ENCODE measurements around the gene ST7L.

Gene ST7L

DNA sequence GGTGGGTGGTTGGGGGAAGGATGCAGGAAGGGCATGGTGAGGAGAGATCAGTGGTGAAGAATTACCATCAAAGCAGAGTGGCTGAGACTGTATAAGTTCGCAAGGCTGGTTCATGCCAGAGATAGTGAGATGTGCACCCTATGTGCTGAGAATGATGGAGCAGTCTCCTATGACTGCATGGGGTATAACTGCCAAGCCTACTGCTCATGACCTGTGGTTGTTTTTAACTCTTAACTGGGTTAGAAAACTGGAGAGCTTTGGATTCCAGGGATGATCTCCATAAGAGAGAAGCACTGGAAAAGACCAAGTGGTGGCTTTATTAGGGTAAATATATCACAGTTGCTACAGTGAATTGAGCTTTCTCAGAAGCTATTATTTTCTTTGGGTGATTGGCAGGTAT is 94.0 kb downstream of the ST7L start:
- intact Hi-C loops (cut with DNase I) = no loop called here
- DNase-seq = no peak

DNA sequence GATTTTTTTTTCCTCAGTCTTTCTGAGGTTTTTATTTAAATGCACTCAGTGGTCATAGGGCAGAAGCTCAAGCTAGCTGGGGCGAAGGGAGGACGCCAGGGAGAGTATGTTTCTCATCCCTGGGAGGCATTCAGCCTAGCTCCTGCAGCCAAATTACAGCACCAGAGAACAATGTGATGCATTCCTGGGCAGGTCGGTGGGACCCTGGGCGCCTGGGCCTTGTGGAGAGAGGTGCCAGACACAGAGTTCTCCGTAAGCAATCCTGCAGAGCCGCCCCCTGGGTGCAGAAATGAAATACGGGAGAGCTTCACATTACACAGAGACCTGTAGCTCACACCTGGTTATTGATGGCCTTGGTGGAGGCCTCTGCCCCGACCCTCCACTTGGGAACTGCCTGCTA is 94.7 kb downstream of the ST7L start:
- DNase-seq = no peak
- intact Hi-C loops (cut with DNase I) = no loop called here

DNA sequence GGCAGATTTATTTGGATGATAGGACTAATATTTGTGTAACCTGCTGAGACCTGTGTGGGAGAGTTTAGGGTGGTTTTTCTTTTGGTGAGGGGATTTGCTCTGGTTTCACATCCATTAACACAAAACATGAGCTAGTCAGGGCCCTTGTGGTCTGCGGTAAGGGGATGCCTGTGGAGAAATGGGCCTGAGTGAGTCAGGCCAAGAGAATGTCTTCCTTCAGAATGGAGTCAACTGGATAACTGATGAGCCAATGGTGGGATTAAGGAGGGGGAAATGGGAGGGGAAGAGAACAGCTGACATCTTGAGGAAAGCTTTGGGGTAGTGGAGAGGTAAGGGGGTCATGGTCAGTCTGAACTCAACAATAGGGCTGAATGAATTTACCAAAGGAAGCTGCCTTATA is 96.3 kb downstream of the ST7L start:
- no peak for DNase-seq
- intact Hi-C loops (cut with DNase I) = no loop called here

DNA sequence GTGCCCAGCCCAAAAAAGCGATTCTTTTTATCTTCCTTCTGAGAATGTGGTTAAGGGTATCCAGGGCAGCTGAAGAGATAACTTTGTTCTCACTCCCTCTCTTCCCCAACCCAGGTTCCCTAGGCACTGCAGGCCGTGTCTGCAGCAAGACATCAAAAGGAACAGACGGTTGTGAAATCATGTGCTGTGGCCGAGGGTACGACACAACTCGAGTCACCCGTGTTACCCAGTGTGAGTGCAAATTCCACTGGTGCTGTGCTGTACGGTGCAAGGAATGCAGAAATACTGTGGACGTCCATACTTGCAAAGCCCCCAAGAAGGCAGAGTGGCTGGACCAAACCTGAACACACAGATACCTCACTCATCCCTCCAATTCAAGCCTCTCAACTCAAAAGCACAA is 98.8 kb downstream of the ST7L start:
- intact Hi-C loops (cut with DNase I) = no loop called here
- no peak for DNase-seq

DNA sequence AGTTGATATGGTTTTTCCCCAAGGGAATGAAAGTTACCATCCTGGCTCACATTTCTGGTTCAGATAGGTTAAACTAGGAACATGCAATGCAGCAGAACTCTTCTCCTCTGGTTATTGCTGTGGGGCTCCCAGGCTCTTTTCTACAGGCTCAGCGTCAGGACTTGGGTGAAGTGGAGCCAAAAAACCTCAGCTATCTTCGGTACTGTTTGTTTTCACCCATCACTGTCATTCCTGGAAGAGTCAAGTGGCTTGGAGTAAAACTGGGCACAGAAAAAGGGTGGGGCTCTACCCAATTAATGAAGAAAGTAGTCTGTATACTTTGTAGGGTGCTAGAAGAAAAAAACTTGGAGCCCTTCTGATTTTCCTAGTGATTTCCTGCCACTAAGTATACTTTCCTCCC is 100.8 kb downstream of the ST7L start:
- DNase-seq = no peak
- intact Hi-C loops (cut with DNase I) = no loop called here

DNA sequence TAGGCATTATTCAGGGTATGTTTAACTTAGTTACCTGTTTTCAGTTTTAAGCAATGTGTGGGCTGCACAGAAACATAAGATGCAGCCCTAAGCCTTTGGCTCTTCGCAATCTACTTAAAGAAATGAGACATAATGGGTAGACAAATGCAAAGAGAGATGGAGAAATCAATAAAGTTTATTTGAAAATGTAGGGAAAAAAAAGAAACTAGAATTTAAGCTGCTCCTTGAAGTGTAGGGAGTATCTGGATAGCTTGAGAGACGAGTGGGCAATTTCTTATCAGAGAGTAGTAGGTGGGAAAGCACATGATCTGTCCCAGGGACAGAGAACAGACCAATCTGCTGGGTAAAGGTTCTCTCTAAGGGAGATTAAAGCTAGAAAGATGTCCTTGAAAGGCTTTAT is 101.3 kb downstream of the ST7L start:
- intact Hi-C loops (cut with DNase I) = no loop called here
- DNase-seq = no peak

DNA sequence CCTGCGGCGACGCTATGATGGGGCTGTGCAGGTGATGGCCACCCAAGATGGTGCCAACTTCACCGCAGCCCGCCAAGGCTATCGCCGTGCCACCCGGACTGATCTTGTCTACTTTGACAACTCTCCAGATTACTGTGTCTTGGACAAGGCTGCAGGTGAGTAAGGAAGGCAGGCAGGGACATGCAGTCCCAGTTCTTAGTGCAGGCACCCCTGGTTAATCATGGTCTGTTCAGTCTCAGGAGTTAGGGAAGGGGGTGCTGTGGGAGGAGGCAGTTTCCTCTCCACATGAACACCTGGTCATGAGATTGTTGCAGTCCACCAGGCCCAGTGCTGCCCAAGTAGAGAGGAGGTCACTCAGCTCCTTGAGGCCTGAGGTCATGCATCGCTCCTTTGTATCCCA is 101.7 kb downstream of the ST7L start:
- intact Hi-C loops (cut with DNase I) = no loop called here
- no peak for DNase-seq

DNA sequence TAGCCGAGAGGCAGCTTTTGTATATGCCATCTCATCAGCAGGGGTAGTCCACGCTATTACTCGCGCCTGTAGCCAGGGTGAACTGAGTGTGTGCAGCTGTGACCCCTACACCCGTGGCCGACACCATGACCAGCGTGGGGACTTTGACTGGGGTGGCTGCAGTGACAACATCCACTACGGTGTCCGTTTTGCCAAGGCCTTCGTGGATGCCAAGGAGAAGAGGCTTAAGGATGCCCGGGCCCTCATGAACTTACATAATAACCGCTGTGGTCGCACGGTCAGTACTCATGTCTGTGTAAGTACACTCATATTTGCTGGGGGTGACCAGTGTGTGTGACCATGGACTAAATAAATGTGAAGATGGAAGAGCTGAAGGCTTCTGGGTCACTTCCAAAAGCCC is 102.8 kb downstream of the ST7L start:
- intact Hi-C loops (cut with DNase I) = no loop called here

DNA sequence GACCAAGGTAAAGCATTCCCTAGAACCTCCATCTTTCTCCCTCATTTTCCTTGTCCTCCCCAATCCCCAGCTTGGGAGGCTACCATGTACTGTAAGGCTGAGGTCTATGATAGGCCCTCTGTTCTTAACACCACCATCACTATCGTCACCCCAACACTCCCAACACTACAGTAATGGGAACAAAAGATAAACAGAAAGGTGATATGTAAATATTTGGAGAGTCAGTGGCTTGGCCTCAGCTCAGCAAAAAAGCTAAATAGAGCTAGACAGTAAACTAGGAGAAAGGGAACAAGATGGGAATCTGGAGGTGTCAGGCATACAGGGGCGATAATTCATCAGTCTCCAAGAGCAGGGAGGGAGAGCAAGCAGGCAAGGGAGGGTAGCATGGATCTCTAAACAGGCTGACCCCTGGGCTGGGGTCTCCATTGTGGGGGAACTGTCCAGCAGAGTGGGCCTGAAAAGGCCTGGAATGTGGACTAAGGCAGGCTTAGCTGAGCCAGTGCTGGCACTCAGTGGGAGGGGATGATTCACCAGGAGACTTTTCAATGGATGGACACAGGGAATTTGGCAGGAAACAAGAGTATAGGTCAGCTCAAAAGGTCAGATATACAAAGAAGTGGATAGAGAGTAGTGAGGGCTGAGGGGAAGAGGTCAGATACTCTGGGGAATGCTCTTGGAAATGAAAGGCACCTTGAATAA is 103.5 kb downstream of the ST7L start:
- intact Hi-C loops (cut with DNase I) = no loop called here
- DNase-seq = no peak

More for the DNA sequence above, 102.8 kb downstream of the ST7L start:
- no peak for DNase-seq

DNA sequence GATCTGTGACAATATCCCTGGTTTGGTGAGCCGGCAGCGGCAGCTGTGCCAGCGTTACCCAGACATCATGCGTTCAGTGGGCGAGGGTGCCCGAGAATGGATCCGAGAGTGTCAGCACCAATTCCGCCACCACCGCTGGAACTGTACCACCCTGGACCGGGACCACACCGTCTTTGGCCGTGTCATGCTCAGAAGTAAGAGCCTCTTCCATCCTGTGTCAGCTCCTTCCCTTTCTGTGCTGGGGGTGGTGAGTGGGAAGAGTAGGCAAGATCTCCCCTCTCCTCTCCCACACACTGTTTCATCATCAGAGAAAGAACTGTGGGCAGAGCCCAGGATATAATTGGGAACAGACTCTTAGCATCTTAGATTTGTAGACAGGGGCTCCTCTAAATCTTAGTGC is 104.0 kb downstream of the ST7L start:
- intact Hi-C loops (cut with DNase I) = no loop called here
- DNase-seq = peak in 24 of 42 donors; percentile 12 to 82 (median 49)

DNA sequence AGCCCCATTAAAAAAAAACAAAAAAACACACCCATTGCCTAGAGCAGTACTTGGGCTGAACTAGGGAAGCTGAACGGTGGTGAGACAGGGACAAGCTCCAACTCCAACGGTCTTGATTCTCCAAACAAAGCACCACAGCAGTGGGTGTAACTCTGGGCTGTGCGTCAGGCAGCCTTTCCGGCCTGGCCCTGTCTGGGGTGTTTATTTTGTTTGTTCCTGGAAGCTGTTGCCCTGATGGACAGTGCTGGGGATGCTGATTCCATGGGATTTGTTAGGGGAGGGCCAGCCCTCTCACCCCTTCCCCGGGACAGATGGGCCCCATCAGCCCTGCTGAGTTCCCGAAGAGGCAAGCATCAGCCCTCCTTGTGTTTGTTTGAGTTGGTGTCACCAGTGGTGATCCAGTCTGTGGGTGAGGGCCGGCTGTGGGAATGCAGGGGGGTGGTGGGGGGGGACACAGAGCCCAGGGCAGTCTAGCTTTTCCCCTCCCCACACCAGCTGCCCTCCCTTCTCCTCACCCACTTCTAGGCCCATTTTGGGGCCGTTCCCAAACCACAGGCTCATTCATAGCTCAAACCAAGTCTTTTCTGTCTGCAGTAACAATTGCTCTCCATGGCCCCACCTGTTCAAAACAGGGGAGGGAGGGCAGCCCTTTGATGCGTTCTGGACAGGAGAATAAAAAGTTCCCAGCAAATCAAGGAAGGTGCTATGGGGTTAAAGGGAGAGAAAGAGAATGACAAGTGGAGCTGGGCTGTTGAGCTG is 105.7 kb downstream of the ST7L start:
- intact Hi-C loops (cut with DNase I) = no loop called here
- no peak for DNase-seq

DNA sequence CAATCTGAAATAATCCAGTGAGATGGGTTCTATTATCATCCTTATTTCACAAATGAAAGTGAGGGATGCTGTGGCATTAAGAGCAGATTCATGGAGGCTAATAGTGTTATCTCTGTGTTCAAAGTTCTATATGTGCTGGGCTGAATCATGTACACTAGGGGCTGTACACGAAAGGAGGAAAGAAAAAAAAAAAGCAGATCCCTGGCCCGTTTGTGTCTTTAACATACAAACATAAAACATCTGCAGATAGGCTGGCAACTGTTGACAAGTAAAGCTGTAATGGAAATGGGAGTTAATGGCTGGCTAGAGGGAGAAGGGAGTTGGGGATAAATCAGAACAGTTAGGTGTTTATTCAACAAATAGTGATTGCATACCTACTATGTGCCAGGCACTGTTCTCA is 107.0 kb downstream of the ST7L start:
- intact Hi-C loops (cut with DNase I) = no loop called here
- DNase-seq = no peak

DNA sequence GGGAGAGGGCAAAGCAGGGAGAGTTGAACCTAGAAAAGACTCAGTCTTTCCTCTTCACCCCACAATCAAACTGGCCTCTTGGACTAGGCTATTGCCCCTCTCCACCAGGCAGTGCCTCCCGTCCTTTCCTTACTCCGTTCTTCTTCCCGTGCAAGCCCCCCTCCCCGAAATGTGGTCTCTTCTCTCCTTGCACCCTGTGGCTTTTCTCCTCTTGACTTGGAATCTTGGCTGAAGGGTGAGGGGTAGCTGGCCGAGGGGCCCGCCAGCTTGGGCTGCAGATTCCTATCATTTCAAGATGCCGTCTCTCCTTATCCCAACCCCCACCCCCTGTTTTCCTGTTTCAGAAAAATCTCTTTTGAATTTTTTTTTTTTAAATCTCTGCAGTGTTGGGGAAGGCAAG is 108.6 kb downstream of the ST7L start:
- intact Hi-C loops (cut with DNase I) = no loop called here
- no peak for DNase-seq

DNA sequence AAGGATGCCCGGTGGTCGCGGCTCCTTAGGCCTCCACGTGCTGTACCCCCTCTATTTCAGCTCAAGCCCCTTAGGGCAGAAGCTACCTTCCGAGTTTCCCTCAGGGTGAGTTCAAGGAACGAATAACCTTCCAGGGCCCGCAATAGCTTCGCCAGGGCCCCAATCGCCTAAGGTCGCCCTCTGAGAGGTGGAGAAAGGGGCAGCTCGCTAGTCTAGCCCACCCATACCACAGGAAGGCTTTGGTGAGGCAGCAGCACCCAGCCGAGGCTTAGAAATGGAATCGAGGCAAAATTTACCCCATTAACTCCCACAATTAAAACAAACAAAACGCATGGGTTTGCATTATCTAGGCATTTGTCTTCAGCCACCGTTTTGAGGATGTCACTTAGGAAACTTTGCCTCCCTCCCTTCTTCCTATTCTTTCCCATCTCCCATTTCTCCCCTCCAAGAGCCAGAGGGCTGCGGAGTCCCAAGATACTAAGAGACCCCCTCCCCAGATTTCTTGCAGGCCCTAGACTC is 109.2 kb downstream of the ST7L start:
- DNase-seq = no peak
- intact Hi-C loops (cut with DNase I) = loop anchor here (10.0 kb wide), 1 partner anchor 105 kb away; the partner anchor contains the start of genes CAPZA1 and ST7L

DNA sequence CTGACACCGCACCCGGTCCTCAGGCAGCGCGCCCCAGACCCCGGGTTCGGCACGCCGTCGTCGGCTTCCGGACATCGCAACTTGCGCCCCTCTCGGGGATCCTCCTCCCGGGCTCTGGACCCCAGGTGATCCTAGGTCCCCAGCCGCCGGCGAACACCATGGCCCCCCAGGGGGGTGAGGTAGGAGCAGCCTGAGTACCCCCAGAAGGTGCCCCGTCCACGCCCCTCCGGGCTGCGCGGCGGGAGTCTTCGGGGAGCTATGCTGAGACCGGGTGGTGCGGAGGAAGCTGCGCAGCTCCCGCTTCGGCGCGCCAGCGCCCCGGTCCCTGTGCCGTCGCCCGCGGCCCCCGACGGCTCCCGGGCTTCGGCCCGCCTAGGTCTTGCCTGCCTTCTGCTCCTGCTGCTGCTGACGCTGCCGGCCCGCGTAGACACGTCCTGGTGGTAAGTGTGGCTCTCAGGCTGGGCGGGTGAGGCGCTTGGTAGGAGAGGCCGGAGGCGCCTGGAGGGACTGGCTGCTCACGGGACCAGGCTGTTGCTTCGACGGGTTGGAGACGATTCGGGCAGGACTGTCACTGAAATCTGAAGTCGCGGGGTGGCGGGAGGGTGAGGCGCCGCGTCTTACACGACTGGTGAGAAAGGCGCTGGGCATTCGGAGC is 109.8 kb downstream of the ST7L start:
- DNase-seq = no peak
- intact Hi-C loops (cut with DNase I) = loop anchor here (10.0 kb wide), 1 partner anchor 106 kb away; the partner anchor contains the start of genes CAPZA1 and ST7L

DNA sequence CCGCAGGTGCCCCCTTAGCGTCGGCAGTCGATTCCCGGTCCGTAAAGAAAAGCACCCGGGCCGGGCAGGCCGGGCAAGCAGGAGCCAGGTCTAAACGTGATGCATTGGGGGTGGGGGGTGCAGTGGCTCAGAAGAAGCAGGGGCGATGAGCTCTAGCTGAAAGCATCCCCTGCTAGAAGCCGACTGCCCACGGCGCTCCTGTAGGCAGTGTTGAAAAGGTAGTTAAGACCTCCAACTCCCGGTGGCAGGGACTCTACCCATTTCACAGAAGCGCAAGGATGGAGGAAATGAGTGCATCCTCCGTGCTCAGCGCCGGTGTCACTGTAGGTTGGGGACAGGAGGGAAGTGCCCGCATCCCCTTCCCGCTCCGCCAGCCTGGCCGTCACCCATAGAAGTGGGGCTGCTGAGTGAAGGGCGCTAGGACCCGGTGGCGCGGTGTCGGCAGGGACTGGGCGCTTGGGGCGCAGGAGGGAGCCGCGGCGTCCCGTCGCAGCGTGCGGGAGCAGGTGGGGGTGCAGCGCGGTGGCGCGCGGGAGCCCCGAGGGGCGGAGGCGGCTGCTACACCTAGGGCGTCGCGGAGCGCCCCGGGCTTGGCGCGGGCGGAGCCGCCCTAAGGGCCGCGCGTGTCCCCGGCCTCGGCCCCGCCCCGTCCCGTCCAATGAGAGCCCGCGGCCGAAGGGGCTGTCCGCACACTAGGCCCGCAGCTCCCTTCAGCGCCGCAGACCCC is 110.5 kb downstream of the ST7L start, which contains the start of gene WNT2B:
TSS of gene WNT2B (plus strand) at position 688 of the 727 bp plus-strand sequence. CDS start 298 bp downstream, outside the sequence.
- intact Hi-C loops (cut with DNase I) = loop anchor here (10.0 kb wide), 1 partner anchor 106 kb away; the partner anchor contains the start of genes CAPZA1 and ST7L
- DNase-seq = peak; percentile 16 to 87 (median 70)

DNA sequence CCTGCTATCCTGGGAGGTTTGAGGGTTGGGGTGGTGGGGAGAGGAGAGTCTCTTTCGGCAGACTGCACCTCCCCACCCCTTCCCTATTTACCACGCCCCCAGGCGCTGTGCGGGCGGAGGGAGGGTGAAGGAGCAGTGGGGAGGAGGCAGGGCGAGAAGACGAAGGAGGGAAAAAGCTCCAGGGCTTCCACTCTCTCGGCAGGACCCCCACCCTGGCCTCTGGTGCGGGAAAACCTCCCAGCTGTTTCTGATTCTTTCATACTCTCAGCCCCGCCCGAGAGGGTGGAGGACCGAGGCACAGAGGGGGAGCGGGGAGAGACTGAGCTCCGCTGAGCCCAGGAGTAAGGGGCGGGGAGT is 111.0 kb downstream of the ST7L start:
- intact Hi-C loops (cut with DNase I) = loop anchor here (10.0 kb wide), 1 partner anchor 107 kb away; the partner anchor contains the start of genes CAPZA1 and ST7L
- peak in 20 of 42 donors; percentile 22 to 68 (median 48) for DNase-seq

DNA sequence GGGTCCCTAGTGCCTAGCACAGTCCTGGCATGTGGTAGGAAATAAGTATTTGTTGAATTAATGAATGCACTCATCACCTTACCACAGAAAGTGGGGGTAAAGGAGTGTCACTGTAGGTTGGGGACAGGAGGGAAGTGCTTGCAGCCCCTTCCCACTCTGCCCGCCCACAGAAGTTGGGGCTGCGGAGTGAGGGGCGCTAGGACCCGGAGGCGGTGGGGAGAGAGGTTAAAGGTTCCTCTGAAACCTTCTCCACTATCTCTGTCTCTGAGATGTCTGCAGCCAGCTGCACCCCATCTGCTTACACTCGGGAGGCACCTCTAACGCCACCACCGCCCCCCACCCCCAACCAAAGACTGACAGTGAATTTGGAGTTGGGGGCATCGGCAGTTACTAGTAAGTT is 111.6 kb downstream of the ST7L start:
- intact Hi-C loops (cut with DNase I) = loop anchor here (10.0 kb wide), 1 partner anchor 107 kb away; the partner anchor contains the start of genes CAPZA1 and ST7L
- DNase-seq = no peak

DNA sequence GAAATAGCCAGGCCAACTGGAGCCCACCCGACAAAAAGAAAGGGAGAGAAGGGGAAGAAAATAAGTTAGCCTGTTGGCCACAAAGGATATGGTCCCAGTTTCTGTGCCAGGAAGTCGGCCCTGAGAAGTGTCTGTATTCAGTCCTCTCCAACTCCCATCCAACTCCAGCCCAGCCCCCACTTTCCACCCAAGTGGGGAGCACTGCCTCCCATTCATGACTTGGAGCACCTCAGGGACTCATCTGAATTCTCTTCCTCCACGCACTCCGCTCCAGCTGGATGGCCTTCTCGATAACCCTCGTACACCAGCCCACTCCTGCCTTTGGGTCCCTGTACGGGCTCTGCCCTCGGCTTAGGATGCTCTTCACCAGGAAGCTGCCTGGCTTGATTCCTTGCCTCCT is 112.2 kb downstream of the ST7L start:
- intact Hi-C loops (cut with DNase I) = loop anchor here (10.0 kb wide), 1 partner anchor 108 kb away; the partner anchor contains the start of genes CAPZA1 and ST7L
- no peak for DNase-seq
